ENCODE results near the gene CACNA2D1.

DNA sequence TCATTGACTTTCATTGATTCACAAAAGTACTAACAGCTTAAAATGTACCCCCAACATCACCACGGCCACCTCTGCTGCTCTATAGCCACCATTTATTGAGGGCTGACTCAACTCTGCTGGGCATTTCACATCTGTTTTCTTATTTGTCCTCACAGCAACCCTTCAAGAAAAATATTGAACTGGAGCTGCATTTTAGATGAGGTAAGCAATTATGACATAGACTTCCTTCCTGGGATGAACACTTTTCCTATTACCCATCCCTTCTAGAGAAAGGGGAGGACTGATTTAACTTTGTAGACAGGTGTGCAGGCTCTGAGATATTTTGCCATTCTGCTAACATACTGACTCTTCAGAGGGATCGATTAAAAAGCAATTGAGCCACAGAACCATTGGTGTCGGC lies 217.4 kb downstream of the CACNA2D1 start:
- TF ChIP-seq CTCF (IDR thresholded peaks at IDR 0.05) (no peak), POLR2A (IDR thresholded peaks at IDR 0.05) (no peak)
